GM21723 (cell line): ENCODE results near the gene DLL1.
A peak's percentile ranks its signal among the peaks of the same experiment; 100 is the strongest.

Experiments used
- ATAC-seq: cut with Tn5 transposase; IDR thresholded peaks from one replicate; pipeline ENCODE4 v1.9.1; 2021; ENCODE audit warnings: mild to moderate bottlenecking, moderate library complexity; ENCODE audit not compliant: unreplicated experiment

Gene DLL1

GRCh38 chr6:170295510-170296422 is 4.9 kb upstream of the DLL1 start:
- ATAC-seq, result peak; percentile 63

GRCh38 chr6:170294813-170295509 is 4.1 kb upstream of the DLL1 start:
- ATAC-seq, result no peak

GRCh38 chr6:170294298-170294730 is 3.4 kb upstream of the DLL1 start:
- ATAC-seq, result no peak

DNA sequence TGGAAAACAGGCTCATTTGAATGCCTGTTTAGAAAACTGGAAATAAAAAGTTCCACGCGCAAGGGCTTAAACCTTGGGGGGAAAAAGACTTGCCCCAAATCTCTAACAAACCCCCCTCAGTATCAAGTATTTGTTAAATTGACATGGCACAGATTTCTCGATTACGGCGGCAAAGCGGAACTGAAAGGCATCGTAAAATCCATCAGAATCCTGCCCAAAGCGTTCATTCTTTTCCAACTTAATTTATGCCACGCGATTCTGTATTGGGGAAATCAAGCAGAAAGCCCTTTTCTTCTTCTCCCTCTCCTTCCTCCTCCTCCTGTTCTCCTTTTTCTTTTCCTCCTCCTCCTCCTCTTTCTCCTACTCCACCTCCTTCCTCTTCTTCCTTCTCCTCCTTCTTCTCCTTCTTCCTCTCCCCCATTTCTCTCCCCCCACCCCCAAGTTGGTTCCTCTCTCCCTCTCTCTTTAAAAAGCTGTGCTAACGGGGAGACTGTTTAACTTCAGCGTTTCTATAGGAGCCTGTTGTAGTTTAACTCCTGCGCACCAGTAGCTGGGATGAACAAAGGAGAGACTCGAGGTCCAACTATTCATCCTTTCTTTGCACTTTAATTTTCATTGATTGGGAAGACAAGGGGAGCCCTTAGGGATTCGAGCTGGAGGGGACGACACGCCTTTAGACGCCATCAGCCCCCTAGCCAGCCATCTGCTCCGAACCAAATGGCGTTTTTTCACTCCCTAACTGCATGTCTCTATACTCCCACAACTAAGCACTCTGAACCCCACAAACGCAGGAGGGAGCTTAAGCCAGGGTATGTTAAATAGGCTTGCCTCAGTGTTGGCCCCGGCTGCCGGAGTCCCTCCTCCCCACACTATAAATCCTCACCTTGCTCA is 2.7 kb upstream of the DLL1 start:
- ATAC-seq, result no peak

- ATAC-seq, result no peak
Observed at GRCh38 chr6:170292407-170293158, 1.7 kb upstream of the DLL1 start.

DNA sequence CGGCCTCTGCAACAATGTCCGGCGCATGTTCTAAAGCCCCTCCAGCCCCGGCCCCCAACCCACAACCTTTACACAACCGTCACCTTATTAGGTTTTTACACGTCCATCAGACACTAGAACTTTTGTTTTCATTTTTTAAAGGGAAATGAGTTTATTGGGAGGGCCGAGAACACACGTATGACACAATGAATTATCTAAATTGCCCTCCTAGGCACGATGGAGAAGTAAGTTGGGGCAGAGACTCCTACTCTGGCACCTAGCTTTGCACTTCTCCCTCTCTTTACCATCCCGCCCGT is 1.2 kb upstream of the DLL1 start:
- no peak for ATAC-seq

GRCh38 chr6:170291271-170292110 is 613 bp upstream of the DLL1 start:
- ATAC-seq, result no peak

DNA sequence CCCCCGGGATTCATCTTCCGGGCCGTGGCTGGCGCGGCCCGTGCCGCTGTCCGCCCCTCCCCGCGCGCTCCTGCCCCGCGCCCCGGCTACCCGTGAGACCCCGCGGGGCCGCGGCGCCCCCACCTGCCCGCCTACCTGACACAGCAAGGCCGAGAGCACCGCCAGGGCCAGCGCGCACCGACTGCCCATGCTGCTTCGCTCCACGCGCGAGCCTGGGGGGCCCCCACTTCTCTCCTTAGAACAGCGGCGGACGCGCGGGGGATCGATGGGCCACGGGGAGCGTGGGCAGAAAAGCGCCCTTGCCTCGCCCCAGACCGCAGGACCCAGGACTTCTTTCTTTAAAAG is 955 bp downstream of the DLL1 start:
- ATAC-seq, result no peak

- ATAC-seq, result no peak
Observed at GRCh38 chr6:170289180-170289931, 1.5 kb downstream of the DLL1 start.

- no peak for ATAC-seq
Observed at GRCh38 chr6:170288852-170289179, 2.1 kb downstream of the DLL1 start.

GRCh38 chr6:170288091-170288631 is 2.7 kb downstream of the DLL1 start:
- no peak for ATAC-seq

DNA sequence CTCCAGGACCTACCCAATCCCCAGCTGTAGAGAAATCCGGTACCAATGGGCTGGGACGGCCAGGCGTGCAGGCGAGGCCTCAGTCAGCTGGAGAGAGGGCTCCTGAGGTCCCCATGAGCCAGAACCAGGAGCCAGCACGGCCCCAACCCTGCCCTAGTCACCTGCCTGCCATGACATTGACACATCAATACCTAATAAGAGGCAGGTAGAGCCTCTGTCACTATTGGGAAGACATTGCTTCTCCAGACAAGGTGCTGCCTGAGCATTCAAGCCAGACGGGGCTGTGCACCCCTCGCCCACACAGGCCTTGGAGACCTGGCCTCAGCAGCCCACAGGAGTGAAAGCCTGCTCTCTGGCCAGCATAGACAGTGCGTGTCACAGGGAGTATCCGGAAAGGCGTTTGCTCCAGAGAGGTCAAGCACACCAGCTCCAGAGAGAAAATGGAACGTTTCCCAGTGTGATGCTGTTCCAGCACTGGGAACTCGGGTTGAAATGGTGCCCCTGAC is 3.5 kb downstream of the DLL1 start:
- no peak for ATAC-seq

DNA sequence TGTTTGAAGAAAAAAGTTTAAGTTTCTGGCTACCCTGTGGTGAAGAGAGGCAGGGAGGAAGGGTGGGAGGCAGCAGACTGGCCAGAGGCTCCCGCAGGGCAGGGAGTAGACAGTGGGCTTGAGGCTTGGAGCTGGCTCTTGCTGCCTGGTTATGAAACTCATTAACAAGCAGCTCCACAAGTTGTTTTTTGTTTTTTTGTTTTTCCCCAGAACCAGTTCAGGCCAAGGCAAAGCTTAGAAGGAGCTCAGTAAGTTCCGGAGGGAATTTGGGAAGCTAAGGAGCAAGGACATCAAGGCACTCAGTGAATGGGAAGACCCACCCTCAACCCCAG is 4.0 kb downstream of the DLL1 start:
- ATAC-seq, result no peak

DNA sequence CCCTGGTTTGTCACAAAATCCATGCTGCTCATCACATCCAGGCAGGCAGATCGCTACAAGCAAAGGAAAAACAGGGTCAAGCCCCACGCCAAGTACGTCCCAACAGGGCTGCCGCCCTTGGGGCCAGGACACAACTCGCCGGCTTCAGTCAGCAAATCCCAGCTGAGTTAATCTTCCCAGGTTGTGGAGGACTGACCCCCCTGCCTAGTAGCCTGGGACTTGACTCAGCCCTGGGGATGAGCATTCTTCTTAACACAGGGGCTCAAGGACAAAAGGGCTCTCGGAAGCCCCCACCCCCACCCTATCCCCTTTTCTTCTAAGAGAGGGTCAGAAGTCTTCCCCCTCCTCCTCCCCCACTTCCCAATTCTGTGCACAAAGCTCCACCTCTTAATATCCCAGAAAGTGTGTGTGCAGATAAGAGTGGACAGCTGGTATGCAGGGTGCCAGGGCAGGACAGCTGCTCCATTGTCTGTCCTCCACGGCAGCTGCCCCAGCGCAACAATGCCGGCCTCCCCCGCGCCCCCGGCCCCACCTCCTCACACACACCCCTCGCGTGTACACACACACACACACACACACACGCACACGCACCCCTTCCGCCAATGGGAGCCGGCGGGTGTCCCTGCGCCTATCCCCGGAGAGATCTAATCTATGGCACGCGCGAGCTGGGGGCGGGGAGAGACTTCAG is 4.5 kb downstream of the DLL1 start:
- no peak for ATAC-seq

DNA sequence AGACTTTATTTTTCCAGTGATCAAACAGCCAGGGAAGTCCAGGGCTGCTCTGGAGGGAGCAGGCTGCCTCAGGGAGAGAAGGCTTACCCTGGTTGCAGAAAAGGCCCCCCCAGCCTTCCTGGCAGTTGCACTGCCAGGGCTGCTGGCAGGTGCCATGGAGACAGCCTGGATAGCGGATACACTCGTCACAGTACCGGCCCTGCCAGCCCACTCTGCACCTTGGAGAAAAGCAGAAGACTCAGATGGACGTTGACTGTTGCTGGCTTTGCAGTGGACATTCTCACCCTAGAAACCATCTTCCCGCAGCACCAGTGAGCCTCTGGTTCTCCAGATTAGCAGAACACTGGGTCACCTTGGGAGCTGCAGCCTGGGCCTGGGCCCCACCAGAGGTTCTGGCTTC is 5.4 kb downstream of the DLL1 start:
- no peak for ATAC-seq

DNA sequence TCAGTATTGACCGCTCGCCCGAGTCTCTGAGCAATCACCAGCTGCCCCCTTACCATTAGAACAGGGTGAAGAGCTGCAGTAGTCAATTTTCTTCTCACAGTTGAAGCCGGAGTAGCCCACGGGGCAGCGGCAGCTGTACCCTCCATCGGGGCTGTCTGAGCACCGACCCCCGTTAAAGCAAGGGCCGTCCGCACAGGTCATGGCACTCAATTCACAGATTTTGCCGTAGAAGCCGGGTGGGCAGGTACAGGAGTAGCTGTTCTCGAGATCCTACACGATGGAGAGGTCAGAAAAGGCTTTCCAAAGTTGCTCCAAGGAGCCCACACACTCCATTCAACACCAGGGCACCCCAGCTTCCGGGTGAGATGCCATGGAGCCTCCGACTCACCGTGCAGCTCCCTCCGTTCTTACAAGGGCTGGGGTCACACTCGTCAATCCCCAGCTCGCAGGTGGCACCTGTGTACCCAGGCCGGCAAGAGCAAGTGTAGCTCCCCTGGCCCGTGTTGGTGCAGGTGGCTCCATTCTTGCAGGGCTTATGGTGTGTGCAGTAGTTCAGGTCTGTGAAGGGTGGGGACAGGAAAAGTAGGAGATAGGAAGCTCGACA is 5.9 kb downstream of the DLL1 start:
- no peak for ATAC-seq

DNA sequence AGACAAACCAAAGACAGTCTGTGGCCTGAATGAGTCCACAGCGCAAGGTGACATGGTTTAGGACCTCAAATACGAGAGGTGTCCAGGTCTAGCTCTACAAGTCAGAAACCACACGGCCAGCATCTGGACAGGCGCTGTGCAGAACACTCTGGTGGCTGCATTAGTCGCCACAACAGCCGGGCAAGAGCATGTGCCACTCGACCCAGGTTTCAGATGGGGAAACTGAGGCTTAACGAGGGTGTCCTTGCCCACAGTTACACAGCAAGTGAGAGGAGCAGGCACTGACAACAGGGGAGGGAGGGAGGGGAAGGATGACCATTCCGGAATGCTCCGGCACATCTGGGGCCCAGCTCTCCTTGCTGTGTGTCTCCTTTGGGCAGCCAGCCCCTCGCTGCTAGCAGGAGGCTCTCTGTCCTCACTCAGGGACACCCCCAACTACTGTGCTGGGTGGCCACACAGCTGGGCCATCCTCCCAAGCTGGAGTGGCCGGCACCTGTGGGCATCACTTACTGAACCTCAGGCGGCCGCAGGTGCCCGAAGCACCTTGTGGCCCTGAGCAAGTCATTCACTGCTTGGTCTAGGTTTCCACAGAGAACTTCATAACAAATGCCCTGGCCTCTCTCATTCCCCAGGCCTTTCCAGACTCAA is 6.6 kb downstream of the DLL1 start:
- no peak for ATAC-seq
